Measurements from ENCODE around the gene FHL2. TPM values are rescaled to one million over a fixed set of nuclear protein-coding genes. Genes with fewer than 3 reads are reported as not detected.
"Not testable (repeated sequence)": the region's sequence is repeated elsewhere in the genome, so short reads cannot be mapped to it uniquely, and the experiment has no call there.

FHL2 gene
- 147 and 173 TPM in 2 replicates for total RNA-seq (2014; rRNA removed; shearing (Covaris generic))

- DNase-seq (ENCODE audit: low read depth), result peak; percentile 90
Measured at GRCh38 chr2:105398336-105399206, at the start of gene FHL2. Gene FHL2 (minus strand): TSS chr2:105399051. CDS start chr2:105386516, 12,535 bp downstream.

DNA sequence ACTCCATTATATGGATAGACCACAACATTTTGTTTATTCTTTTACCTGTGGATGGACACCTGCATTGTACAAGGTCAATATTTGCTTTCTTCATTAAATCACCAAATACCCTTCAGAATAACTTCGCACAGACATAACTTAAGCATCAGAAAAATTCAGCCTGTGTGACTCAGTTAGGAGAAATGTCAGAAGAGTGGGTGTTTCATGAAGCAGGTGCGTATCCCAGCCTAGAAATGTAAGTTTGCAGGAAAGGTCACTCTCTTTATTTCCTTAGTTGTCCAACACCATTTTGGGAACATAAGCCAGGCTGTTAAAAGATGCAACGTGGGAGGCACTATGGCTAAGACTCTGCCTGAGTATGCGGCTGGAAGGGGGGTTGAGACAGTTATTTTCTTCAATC is 48.6 kb upstream of the FHL2 start:
- no peak for DNase-seq (ENCODE audit: low read depth)

- no peak for DNase-seq (ENCODE audit: low read depth)
Measured at GRCh38 chr2:105446501-105446900, 47.6 kb upstream of the FHL2 start.

GRCh38 chr2:105445976-105446375 is 47.1 kb upstream of the FHL2 start:
- no peak for DNase-seq (ENCODE audit: low read depth)

- no peak for DNase-seq (ENCODE audit: low read depth)
Measured at GRCh38 chr2:105445498-105445897, 46.6 kb upstream of the FHL2 start.

- no peak for DNase-seq (ENCODE audit: low read depth)
Measured at GRCh38 chr2:105443617-105444598, 45.1 kb upstream of the FHL2 start.

DNA sequence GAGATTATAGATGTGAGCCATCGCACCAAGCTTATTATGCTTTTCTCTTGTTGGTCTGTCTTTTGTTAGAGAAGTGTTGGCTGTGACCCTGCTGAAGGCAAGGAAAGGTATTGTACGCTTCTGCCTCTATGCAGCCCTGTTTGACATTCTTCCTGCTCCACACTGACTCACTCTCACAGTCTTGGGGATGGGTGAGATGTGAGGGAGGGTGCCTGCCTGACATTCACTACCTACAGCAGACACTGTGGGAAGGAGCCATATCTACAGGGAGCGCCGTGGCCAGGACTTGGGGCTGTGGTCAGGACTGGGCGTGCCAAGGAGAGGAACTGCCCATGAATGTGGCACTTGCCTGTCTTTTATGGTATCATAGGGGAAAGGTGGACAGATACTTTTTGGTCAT is 43.9 kb upstream of the FHL2 start:
- no peak for DNase-seq (ENCODE audit: low read depth)

- no peak for DNase-seq (ENCODE audit: low read depth)
Measured at GRCh38 chr2:105442056-105442455, 43.2 kb upstream of the FHL2 start.

- no peak for DNase-seq (ENCODE audit: low read depth)
Measured at GRCh38 chr2:105439141-105439540, 40.3 kb upstream of the FHL2 start.

DNA sequence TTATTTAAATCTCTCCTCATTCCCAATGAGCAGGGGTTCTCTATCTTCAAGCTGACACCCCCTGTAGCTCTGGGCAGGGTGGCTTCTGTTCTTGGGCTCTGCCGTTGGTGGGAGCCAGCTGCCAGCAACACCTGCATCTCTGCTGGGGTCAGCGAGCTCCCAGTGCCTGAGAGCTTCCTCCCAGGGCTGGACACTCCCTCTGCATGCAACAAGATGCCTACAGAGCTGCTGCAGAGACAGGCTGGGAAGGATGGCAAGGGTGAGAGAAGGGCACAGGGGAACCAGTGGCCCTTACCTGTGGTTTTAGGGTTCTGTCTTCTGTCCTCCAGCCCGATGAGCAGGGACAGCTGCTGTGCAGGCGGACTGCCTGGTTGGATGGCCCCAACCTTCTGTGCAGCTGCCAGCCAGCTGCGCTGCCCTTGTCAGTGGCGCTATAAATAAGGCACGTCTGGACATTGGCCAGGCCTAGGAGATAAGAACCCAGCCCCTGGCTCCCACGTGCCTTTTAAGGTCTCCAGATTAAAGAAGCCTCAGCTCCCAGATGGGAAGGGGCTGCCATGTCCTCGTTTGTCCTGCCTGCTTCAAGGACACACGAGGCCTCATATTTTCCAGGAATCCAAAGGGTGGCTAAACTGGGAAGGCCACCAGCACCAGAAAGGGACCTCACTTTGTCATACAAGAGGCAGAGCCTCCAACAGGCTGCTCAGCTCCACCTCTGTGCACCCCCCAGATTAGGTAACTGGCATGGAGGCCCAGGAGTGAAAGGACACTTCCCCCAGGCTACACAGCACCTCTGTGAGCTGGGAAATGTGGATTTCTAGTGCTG is 39.5 kb upstream of the FHL2 start:
- peak; percentile 64 for DNase-seq (ENCODE audit: low read depth)

DNA sequence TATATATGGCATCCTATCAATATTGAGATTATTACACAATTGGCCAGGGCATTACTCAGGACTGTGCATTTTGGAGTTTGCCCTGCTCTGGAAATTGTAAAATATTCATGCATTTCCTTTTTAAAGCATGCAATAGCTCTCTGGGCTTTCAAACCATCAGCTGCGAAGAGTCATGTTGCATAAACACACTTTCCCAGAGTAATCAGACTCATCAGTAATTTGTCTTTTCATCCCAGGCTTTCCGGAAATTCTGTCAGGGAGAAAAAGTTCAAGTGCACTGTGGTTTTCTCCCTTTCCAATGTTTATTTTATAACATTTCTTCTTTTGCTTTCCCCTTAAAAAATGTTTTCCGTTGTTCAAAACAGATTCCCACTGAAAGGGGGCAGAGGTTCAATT is 38.9 kb upstream of the FHL2 start:
- DNase-seq (ENCODE audit: low read depth), result peak; percentile 40

- no peak for DNase-seq (ENCODE audit: low read depth)
Measured at GRCh38 chr2:105432749-105433148, 33.9 kb upstream of the FHL2 start.

- DNase-seq (ENCODE audit: low read depth), result no peak
Measured at GRCh38 chr2:105432044-105432399, 33.2 kb upstream of the FHL2 start.

- DNase-seq (ENCODE audit: low read depth), result no peak
Measured at GRCh38 chr2:105431367-105432043, 32.7 kb upstream of the FHL2 start.

- DNase-seq (ENCODE audit: low read depth), result no peak
Measured at GRCh38 chr2:105428387-105429018, 29.7 kb upstream of the FHL2 start.

DNA sequence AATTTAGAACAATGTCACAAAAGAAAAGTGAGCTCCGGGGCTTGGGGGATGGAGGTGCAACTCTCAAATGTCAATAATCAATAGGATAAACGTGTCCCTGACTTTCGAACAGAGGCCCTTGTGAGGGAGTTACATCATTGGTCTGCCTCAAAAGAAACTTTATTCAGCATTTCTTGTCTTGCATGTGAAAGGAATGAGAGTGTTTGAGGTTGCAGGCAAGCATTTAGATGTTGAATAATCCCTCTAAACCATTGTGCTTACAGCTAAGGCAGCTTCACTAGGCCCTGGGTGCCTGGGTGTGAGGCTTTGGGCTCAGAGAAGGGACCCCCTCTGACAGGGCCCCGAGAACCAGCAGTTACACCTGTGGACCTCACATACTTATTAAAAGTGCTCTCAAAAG is 28.6 kb upstream of the FHL2 start:
- DNase-seq (ENCODE audit: low read depth), result no peak

DNA sequence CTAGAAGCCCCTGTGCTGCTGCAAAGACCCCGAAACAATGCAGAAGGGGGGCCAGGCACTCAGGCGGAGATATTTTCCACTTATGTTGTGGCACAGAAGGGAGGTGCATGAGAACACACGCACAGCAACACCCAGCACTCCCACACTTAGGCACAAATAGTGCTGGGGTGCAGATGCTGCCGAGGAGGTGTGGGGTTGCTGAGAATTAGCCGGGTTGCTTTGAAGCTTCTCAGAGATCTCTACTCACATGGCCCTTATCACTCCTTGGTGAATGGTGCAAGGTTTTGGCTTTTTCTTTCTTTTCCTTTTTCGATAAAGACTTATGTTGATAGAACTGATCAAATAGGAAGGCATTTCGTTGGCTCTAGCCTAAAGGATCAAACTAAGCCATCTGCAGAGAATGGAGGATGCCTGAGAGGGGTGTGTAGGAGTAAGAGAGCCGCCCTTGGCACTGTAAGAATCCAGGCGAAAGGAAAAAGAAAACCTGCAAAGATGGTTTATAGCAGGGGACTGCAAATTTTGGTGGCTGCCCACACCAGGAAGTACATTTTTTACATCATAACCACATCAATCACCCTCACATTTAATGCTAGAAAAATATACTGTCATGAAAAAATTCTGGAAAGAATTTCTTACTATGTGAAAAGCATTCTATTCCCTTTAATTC is 27.9 kb upstream of the FHL2 start:
- no peak for DNase-seq (ENCODE audit: low read depth)

DNA sequence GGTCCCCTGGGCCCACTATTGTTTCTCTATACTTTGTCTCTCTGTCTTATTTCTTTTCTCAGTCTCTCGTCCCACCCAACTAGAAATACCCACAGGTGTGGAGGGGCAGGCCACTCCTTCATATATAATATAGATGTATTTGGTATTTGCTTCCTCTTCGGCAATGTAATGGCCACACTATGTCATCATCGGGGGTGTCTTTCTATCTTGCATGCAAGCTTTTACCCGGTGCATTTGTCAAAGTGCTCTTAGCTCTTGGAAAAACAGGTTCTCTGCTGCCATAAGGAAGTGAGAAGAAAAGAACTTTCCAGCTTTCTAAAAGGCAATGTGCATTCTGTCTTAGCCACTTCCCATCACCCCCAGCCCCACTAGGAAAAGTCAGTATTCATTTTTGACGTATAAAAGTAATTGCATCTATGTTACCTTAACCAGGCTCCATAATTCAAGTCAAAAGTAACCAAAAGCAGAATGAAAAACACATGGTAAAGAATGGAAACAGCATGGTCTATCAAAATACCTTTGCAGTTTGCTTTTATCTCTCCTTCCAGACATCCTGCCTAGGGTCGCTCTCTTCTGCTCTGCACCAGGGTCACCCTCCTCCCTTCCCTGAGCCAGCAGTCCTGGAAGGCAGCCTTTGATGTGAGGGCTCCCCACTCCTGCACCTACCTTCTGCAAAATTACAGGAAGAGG is 27.2 kb upstream of the FHL2 start:
- no peak for DNase-seq (ENCODE audit: low read depth)

DNA sequence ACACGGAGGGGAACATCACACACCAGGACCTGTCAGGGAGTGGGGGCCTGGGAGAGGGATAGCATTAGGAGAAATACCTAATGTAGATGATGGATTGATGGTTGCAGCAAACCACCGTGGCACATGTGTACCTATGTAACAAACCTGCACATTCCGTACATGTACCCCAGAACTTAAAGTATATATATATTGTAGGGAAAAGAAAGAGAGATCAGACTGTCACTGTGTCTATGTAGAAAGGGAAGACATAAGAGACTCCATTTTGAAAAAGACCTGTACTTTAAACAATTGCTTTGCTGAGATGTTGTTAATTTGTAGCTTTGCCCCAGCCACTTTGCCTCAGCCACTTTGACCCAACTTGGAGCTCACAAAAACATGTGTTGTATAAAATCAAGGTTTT is 26.0 kb upstream of the FHL2 start:
- DNase-seq (ENCODE audit: low read depth), result not testable (repeated sequence)

Measured in Daoy (cell line).